GM10847 (cell line): ENCODE results near the gene BRD1.

ENCODE experiments used
- POLR2A ChIP-seq: IDR thresholded peaks from 2 replicates; pipeline ENCODE4 v1.6.1; 2011; ENCODE audit not compliant: insufficient read length; ENCODE audit errors: extremely low read depth

The BRD1 gene

DNA sequence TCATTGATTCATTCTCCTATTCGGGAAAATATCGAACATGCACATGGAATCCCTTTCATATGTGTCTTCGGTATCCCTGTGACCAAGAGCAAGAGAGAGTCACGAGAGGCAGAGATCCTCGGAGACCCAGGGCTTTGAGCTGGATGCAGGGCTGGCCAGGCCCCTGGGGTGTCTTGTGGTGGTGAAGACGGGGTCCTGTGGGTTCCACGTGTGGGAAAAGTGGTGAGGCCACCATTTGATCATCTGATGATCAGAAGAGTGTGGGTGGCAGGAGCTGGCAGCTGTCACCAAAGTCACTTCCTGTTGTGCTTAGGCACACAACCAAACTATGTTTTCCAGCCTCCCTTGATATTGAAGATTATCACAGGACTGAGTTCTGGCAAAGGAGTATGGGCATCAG lies 94.0 kb downstream of the BRD1 start:
- TF ChIP-seq POLR2A, result no peak

DNA sequence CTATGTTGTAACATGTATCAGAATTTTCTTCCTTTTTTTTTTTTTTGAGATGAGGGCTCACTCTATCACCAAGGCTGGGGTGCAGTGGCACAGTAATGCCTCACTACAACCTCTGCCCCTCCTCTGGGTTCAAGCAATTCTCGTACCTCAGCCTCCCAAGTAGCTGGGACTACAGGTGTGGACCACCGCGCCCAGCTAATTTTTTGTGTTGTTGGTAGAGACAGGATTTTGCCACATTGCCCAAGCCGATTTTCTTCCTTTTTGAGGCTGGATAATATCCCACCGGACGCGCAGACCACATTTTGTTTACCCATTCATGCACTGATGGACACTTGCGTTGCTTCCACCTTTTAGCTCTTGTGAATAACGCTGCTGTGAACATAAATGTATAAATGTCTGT lies 97.0 kb downstream of the BRD1 start:
- no peak for TF ChIP-seq POLR2A

DNA sequence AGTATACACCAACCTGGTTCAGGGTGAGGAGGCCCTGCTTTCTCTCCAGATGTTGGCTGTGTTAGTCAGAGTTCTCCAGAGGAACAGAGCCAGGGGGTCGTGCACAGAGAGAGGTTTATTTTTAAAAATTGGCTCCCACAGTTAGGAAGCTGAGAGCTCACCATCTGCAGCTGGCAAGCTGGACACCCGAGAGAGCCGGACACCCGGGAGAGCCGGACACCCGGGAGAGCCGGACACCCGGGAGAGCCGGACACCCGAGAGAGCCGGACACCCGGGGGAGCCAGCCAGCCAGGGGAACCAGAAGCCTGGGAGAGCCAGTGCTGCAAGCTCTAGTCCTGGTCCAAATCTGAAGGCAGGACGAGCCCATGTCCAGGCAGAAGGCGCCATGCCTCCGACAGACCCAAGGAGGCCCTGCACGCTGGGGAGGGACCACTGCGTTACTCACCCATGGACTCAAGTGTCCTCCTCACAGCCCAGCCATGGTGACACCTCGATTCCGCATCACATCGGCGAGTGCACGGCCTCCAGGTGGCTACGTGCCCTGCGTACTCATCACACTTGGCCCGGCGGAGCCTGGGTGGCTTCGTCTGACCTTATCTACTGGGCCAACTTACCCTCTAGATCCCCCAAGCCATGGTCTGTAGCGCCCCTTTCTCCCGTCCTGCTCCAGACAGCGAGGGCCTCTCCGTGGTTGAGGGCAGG lies 99.0 kb downstream of the BRD1 start:
- no peak for TF ChIP-seq POLR2A

DNA sequence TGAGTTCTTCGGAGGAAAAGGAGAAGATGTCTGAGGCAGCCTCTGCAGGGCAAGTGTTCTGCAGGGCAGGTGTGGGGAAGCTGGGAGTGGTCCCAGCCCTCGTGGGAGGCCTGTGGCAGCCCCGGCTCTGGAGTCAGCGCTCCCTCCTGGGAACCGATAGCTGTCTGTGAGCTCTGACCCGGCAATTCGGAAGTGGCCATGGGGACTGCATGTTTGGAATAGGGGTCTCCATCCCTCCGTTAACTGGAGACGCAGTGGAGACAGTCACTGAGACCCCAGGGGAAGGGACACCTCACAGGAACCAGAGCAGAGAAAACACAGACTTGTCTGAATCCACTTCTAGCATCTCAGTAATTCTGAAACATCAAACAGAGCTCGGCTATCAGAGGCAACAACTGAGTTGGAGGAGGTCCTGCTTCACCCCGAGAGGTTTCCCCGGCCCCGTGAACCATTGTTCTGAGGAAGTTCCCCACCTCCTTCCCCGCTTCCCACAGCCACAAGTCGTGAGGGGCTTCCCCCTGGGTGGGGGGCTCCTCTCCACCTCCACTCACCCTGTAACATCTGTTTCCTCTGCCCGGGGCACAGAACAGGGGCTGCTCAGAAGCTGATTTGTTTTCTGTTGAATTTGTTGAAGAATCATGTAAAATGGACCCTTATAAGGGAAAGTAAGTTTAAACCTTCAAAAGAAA lies 99.6 kb downstream of the BRD1 start:
- TF ChIP-seq POLR2A, result no peak

DNA sequence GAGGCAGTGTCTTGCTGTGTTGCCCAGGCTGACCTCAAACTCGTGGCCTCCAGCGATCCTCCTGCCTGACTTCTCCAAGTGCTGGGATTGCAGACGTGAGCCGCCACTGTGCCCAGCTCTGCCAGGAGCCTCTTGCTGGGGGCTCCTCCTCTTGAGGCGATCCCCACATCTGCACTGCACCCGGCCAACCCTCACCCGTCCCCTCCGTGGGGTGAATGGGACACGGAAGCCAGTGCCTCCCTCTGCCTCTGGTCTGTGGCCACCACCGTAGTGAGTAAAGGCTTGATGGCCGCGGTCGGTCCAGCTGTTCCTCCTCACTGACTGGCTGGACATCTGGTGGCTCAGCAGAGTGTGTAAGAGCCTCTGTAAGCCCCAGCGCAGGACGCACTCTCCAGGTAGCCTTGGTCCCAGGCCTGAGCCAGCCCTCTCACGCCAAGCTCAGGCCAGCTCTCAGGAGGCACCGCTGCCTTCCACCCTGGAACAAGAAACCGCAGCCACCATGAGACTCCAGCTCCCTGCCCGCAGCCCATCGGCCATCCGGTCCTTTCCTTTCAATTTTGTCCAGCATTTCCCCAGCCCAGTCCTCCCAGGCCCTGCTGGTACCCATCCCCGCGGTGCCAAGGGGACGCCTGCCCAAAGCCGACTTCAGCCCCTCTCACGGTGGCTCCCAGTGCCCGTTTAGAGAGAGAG lies 100.3 kb downstream of the BRD1 start:
- TF ChIP-seq POLR2A, result no peak

DNA sequence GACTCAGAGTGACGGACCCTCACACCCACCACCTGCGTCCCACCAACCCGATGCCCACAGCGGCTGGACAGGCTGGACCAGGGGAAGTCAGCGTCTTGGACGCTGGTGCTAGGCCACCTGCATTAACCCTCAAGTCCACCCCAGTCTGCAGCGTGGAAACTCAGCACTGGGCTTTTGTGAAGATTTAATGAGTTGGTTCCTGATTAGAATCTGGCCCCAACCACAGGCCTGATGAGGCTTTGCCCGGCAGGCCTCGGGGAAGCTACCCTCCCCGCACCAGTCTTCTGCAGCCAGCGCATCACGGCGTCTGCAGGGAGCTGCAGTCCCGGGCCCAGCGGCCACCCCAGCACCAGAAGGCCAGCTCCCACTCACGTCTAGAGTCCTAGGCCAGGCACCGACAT lies 101.0 kb downstream of the BRD1 start:
- no peak for TF ChIP-seq POLR2A

DNA sequence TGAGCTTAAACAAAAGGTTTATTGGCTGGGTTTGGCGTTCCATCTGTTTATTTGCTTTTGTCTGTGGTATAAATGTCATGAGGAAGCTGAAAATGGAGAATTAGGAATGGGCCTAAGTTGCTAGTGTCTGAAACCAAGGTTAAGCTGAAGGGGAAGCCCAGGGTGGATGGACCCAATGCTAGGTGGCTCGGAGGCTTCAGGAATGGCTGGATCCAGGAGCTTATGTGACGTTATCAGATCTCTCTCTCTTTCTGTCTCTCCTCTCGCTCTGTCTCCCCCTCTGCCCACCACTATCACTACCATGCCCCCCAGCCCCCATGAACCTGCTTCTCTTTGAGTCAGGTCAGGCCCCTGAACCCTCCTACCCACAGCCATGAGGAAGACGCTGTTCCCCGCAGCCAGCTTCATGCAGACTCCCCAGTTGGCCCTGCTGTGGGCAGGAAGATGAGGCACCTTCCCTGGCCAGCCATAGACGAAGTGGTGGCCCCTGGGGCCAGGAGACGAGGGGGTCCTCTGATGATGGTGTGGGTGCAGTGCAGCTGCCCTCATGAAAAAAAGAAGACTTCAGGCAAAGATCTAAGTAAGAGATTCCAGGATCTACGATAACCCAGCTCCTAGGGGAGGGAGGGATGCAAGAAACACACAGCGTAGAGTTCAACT lies 101.5 kb downstream of the BRD1 start:
- no peak for TF ChIP-seq POLR2A

DNA sequence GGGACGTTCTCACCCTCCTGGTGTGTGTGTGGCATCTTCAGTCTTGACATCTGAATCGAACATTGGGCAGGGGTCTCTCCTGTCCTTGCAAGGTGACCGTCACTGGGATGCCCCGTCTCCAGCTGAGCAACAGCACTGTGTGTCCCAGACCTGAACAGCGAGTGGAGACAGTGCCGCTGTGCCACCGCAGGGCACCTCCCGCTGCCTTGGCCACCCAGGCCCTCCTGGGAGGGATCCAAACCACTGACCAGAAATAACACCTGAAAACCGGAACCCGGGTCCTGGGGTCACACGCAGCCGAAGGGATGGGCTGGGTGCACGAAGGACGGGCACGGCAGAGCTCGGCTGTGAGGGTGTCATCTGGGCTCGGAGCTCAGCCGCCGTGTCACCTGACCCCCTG lies 102.2 kb downstream of the BRD1 start:
- no peak for TF ChIP-seq POLR2A

DNA sequence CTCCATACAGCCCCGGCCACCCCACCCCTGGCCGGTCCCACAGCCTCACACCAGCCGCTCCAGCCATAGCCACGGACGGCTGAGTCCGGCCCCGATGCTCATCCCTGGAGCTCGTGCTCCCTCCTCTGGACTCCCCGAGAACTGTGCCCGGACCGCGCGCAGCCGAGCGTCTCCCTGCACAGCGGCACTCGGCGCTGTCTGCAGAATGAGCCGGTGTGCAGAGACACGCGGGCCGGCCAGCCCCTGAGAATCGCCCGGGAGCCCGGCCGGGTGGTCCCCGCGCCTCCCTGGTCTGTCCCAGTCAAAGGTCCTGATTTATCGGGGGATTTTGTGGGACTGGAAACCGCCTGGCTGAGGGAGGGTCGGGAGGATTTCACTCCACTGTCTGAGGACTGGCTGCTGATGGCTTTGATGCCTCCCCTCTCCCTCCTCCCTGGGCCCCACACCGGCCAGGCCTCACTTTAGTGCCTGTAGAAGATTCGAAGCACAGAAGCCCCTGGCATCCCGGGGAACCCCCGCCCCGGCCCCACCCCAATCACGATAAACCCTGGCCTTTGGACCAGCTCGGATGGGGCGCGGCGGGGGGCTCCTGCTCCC lies 102.7 kb downstream of the BRD1 start:
- TF ChIP-seq POLR2A, result no peak

DNA sequence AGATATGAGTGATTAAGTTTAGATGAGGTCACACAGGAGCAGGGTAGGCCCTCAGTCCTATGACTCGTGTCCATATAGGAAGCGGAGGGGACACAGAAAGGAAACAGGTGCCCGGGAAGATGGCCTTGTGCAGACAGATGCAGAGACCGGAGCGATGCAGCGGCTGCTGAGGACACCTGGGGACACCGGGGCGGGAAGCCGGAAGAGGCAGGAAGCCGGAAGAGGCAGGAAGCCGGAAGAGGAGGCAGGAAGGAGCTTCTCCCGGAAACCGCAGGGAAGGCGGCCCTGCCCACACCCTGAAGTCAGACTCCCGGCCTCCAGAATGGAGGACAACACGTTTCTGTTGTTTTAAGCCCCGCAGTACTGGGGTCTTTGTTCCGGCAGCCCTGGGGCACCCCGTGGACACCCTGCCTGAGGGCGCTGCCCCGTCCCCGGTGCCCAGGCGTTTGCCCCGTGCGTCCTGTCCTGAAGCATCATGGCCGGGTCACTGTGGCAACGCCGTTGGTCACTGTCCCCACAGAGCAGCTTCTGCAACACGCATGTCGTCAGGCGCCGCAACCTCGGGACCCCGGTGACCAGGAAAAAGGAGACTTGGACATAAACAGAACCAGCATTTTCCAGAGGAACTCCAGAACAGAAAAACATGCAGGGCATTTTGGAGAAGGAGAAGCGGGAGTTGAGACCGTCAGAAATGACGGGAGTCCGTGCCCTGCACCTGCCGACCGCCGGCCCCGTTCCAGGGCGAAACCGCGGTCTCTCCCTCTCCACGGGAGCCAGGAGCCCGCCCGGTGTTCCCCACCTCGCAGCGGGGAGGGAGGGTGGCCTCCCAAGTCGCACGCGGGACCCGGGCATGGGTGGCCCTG lies 103.4 kb downstream of the BRD1 start:
- no peak for TF ChIP-seq POLR2A

DNA sequence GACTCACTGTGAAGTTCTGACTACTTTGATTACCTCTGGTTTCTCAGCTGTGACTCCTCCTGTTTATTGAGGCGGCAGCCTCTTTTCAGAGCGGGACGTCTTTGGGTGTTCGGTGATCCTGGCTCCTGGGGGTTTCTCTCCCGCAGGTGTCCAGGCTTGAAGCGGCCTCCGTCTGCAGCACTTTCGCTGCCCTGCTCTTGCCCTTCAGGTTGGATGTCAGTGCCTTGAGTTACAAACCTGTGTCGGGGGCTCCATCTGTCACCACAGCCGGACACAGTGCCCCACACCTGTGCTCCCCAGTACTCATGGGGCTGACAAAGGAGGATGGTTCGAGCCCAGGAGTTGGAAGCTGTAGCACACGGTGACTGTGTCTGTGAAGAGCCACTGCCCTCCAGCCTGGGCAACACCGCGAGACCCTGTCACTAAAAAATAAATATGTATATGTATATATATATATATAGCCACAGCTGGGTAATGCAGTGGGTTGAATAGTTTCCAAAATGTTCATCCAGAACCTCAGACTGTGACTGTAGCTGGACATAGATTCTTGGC lies 104.1 kb downstream of the BRD1 start:
- no peak for TF ChIP-seq POLR2A
